Neural cell (in vitro differentiated cells): ENCODE data around the gene SKI. TPM values are rescaled to one million over a fixed set of nuclear protein-coding genes. Genes with fewer than 3 reads are reported as not detected.

Experiments used
- H2AFZ ChIP-seq: fragments of 200-600, 300-800 bp; sonication (generic), shearing (Covaris generic); 2 replicates; pipeline ENCODE4 v1.6.0; 2014; ENCODE audit warnings: low read depth, mild to moderate bottlenecking, antibody characterized with exemption, low read length, moderate library complexity
- H3F3A ChIP-seq: fragments of 200-600 bp; shearing (Covaris generic); 2 replicates; pipeline ENCODE4 v1.6.1; 2016; ENCODE audit warnings: mild to moderate bottlenecking, moderate library complexity, mixed read lengths, antibody characterized with exemption, low read length; ENCODE audit not compliant: insufficient read depth, poor library complexity, severe bottlenecking
- H3K27ac ChIP-seq: fragments of 200-600, 300-800 bp; sonication (generic), shearing (Covaris generic); 2 replicates; pipeline ENCODE4 v1.5.1; 2014; ENCODE audit warnings: mild to moderate bottlenecking, low read length, moderate library complexity
- H3K27me3 ChIP-seq: fragments of 300-800, 200-600 bp; sonication (generic), shearing (Covaris generic); 2 replicates; pipeline ENCODE4 v1.6.0; 2014; ENCODE audit warnings: mild to moderate bottlenecking, low read depth, low read length, moderate library complexity; ENCODE audit not compliant: insufficient read depth
- H3K36me3 ChIP-seq: fragments of 300-800, 200-600 bp; sonication (generic), shearing (Covaris generic); 2 replicates; pipeline ENCODE4 v1.5.1; 2014; ENCODE audit warnings: mild to moderate bottlenecking, antibody characterized with exemption, low read length, moderate library complexity; ENCODE audit not compliant: insufficient read depth
- H3K4me2 ChIP-seq: fragments of 300-800, 200-600 bp; sonication (generic), shearing (Covaris generic); 2 replicates; pipeline ENCODE4 v1.6.0; 2014; ENCODE audit warnings: mild to moderate bottlenecking, low read length
- H3K4me3 ChIP-seq: fragments of 300-800, 200-600 bp; sonication (generic), shearing (Covaris generic); 2 replicates; pipeline ENCODE4 v1.5.1; 2014; ENCODE audit warnings: mild to moderate bottlenecking, low read length, moderate library complexity
- H3K79me2 ChIP-seq: fragments of 200-600 bp; shearing (Covaris generic); replicated peaks from 2 replicates; pipeline ENCODE4 v1.6.0; 2014; ENCODE audit warnings: mild to moderate bottlenecking, low read length, moderate library complexity; ENCODE audit not compliant: insufficient read depth
- H3K9ac ChIP-seq: fragments of 300-800, 200-600 bp; sonication (generic), shearing (Covaris generic); 2 replicates; pipeline ENCODE4 v1.6.1; 2016; ENCODE audit warnings: mild to moderate bottlenecking, low read length, mixed read lengths
- H3K9me2 ChIP-seq: fragments of 200-600 bp; shearing (Covaris generic); 2 replicates; pipeline ENCODE4 v1.6.1; 2016; ENCODE audit warnings: mild to moderate bottlenecking, low read length, mixed read lengths; ENCODE audit not compliant: insufficient read depth
- H3K9me3 ChIP-seq: fragments of 200-600, 300-800 bp; sonication (generic), shearing (Covaris generic); 2 replicates; pipeline ENCODE4 v1.6.1; 2016; ENCODE audit warnings: mild to moderate bottlenecking, mixed run types, low read length, moderate library complexity, mixed read lengths
- H4K20me1 ChIP-seq: fragments of 200-600 bp; shearing (Covaris generic); 2 replicates; pipeline ENCODE4 v1.6.1; 2016; ENCODE audit warnings: mild to moderate bottlenecking, mixed run types; ENCODE audit not compliant: insufficient read depth
- EP300 ChIP-seq: fragments of 450-650 bp; conservative IDR thresholded peaks from 2 replicates; pipeline ENCODE4 v1.6.1; 2014; ENCODE audit warnings: antibody characterized with exemption, mild to moderate bottlenecking, moderate library complexity; ENCODE audit not compliant: poor library complexity, severe bottlenecking
- EZH2 ChIP-seq: fragments of 200-600, 300-800 bp; shearing (Covaris generic), sonication (generic); IDR thresholded peaks from 2 replicates; pipeline ENCODE4 v1.6.1; 2014; ENCODE audit warnings: antibody characterized with exemption, low read length, borderline replicate concordance, mild to moderate bottlenecking; ENCODE audit not compliant: insufficient read depth, poor library complexity, severe bottlenecking
- MXI1 ChIP-seq: fragments of 450-650 bp; conservative IDR thresholded peaks from 2 replicates; pipeline ENCODE4 v1.6.1; 2014; ENCODE audit warnings: antibody characterized with exemption, mild to moderate bottlenecking; ENCODE audit not compliant: poor library complexity, severe bottlenecking
- POLR2AphosphoS5 ChIP-seq: IDR thresholded peaks from 2 replicates; pipeline ENCODE4 v1.6.1; 2012
- RAD21 ChIP-seq: fragments of 450-650 bp; conservative IDR thresholded peaks from 2 replicates; pipeline ENCODE4 v1.6.1; 2014; ENCODE audit warnings: antibody characterized with exemption, mild to moderate bottlenecking, moderate library complexity
- REST ChIP-seq: IDR thresholded peaks from 2 replicates; pipeline ENCODE4 v1.6.1; 2012; ENCODE audit warnings: borderline replicate concordance
- SMC3 ChIP-seq: fragments of 450-650 bp; conservative IDR thresholded peaks from 2 replicates; pipeline ENCODE4 v1.6.1; 2014; ENCODE audit warnings: antibody characterized with exemption, mild to moderate bottlenecking, moderate library complexity; ENCODE audit not compliant: poor library complexity
- TAF1 ChIP-seq: IDR thresholded peaks from 2 replicates; pipeline ENCODE4 v1.6.1; 2012; ENCODE audit warnings: low read depth
- polyA plus RNA-seq: library from polyadenylated mRNA; depleted of rRNA; stranded (reverse); fragments of >200 nt; gene quantifications from 2 replicates; pipeline ENCODE4 v1.2.3, GENCODE V29; 2014
- TF ChIP-seq, protein P1 (sequence below): fragments of 450-650 bp; IDR thresholded peaks from 2 replicates; pipeline ENCODE4 v1.5.1; 2014; ENCODE audit warnings: antibody characterized with exemption, mild to moderate bottlenecking, moderate library complexity; ENCODE audit not compliant: poor library complexity, severe bottlenecking

Gene SKI
- polyA plus RNA-seq, 1 donor from 2014 or later: 4.1 TPM

DNA sequence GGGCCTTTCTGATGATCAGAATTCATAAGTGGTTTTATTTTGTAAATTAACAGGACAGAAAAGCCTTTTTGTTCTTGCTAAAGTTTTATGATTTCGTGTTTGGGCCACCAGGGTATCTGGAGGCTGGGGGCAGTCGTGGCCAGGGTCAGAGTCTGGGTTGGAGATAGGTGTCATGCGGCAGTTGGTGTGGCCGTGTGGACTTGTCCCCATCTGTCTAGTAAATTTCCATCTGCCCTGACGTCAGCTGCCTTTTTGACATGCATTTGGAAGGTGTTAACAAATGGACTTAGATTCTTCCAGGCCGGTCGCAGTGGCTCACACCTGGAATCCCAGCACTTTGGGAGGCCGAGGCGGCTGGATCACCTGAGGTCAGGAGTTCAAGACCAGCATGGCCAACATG, 56.8 kb downstream of the SKI start:
- H4K20me1 ChIP-seq: no peaks in the 10 kb centered on the region
- no peak overlapping the region for H2AFZ ChIP-seq

DNA sequence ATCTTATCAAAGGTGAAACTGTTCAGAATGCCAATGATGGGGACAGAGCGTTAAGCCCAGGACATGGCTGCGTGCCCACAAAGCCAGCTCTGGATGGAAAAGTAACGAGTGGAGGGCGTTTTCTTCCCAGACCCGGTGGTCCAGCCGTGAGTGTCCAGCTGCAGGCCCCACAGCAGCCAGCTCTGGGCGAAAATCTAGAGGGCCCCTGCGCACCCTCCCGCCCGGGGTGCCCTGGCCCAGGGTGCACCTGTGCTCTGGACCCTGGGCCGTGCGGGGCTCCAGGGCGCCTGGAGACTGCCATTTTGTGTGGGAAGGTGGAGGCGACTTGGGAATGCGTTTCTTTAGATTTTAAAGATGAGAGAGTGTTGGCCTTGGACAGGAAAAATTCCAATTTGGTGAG, 58.8 kb downstream of the SKI start:
- no peaks in the 10 kb centered on the region for H4K20me1 ChIP-seq
- no peaks in the 10 kb centered on the region for H3K27me3 ChIP-seq
- no peaks in the 10 kb centered on the region for H3K9me3 ChIP-seq
- H3K9me2 ChIP-seq: no peaks in the 10 kb centered on the region
- no peak overlapping the region for H3K4me2 ChIP-seq
- H3K9ac ChIP-seq: no peak overlapping the region
- H3K27ac ChIP-seq: no peak overlapping the region
- no peak overlapping the region for H2AFZ ChIP-seq
- peaks cover 60% of the 10 kb centered on the region for H3K79me2 ChIP-seq
- H3F3A ChIP-seq: no peaks in the 10 kb centered on the region
- no peaks in the 10 kb centered on the region for H3K36me3 ChIP-seq
- TF ChIP-seq TAF1 (no peak), MXI1 (no peak), SMC3 (no peak), EP300 (no peak), REST (no peak), POLR2AphosphoS5 (no peak), EZH2 (no peak), RAD21 (no peak)
- TF ChIP-seq, protein P1, sequence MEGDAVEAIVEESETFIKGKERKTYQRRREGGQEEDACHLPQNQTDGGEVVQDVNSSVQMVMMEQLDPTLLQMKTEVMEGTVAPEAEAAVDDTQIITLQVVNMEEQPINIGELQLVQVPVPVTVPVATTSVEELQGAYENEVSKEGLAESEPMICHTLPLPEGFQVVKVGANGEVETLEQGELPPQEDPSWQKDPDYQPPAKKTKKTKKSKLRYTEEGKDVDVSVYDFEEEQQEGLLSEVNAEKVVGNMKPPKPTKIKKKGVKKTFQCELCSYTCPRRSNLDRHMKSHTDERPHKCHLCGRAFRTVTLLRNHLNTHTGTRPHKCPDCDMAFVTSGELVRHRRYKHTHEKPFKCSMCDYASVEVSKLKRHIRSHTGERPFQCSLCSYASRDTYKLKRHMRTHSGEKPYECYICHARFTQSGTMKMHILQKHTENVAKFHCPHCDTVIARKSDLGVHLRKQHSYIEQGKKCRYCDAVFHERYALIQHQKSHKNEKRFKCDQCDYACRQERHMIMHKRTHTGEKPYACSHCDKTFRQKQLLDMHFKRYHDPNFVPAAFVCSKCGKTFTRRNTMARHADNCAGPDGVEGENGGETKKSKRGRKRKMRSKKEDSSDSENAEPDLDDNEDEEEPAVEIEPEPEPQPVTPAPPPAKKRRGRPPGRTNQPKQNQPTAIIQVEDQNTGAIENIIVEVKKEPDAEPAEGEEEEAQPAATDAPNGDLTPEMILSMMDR: no peak
- H3K4me3 ChIP-seq: no peak overlapping the region

More for the DNA sequence above, 56.8 kb downstream of the SKI start:
- H3F3A ChIP-seq: no peaks in the 10 kb centered on the region
- no peak overlapping the region for H3K4me2 ChIP-seq
- no peak overlapping the region for H3K9ac ChIP-seq
- no peaks in the 10 kb centered on the region for H3K27me3 ChIP-seq
- no peak overlapping the region for H3K4me3 ChIP-seq
- no peaks in the 10 kb centered on the region for H3K9me3 ChIP-seq
- H3K27ac ChIP-seq: no peak overlapping the region
- H3K9me2 ChIP-seq: no peaks in the 10 kb centered on the region
- H3K36me3 ChIP-seq: no peaks in the 10 kb centered on the region
- TF ChIP-seq POLR2AphosphoS5 (no peak), MXI1 (no peak), REST (no peak)
- peaks cover 46% of the 10 kb centered on the region for H3K79me2 ChIP-seq
